GM19438 (cell line): ENCODE measurements around the gene PNPLA7.
"Not testable (repeated sequence)": the region's sequence is repeated elsewhere in the genome, so short reads cannot be mapped to it uniquely, and the experiment has no call there.

ENCODE experiments used
- ATAC-seq: cut with Tn5 transposase; IDR thresholded peaks from one replicate; pipeline ENCODE4 v1.9.1; 2021; ENCODE audit warnings: low read depth; ENCODE audit not compliant: unreplicated experiment

Gene PNPLA7

DNA sequence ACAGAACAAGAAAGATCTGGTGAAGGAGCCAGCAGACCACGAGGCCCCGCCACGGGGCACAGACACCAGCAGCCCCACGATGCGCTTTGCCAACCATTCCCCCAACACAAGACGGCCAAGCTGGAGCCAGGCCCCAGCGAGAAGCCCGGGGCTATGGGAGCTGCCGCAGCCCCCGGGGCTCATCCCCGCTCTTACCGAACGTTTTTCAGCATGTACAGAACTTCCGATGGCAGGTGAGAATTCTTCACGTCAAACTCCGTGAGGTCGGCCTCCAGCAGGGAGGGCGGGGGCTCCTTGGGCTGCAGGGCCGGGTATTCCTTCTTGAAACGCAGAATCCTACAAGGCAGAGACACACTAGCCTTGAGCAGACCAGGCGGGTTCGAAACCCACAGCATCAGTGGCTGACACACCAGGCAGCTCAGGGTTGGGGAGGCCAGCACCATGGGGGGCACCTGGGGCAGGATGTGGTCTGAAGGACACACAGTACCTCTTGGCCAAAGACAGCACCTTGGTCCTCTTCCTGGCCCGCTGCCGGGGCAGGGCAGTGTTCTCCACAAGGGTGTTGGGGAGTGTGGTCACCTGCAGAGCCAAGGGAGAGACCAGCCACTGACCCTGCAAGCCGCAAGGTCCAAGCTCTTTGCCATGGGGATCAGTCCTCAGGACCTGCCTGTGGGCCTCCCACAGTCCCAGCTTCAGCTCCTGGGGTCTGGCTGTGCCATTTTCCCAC is 6.8 kb downstream of the PNPLA7 start:
- no peak for ATAC-seq

DNA sequence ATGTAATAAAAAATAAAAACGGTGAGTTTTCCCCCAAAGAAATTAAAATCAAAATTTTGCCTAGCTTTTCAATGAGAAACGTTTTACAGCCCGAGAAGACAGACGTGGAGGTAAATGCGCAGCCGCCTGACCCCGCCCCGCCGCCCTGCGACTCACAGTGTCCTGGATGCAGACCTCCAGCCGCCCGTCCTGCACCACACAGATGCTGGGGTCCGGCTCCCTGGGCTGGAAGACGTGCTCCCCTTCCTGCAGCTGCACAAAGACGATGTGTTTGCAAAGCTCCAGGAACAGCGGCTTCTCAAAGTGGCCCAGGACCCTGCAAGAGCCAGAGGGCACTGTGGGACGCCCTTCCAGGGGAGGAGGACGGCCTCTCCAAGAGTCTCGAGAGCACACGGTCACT is 7.7 kb downstream of the PNPLA7 start:
- no peak for ATAC-seq

DNA sequence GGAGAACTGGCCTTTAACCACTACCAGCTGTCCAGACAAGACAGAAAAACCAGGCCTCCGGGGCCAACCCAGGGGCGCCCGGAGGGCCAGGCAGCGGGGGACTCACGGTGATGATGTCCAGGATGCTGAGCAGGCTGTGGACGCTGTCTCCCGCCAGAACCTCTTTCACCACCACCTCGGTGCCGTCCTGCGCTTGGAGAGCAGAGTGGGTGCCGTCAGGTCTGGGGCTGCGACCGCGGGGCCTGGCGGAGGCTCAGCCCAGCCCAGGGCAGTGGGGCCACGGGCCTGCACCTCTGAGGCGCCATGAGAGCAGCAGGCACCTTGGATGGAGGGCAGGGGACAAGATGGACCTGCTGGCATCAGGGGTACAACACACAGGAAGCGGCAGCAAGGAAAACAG is 9.7 kb downstream of the PNPLA7 start:
- ATAC-seq: no peak

DNA sequence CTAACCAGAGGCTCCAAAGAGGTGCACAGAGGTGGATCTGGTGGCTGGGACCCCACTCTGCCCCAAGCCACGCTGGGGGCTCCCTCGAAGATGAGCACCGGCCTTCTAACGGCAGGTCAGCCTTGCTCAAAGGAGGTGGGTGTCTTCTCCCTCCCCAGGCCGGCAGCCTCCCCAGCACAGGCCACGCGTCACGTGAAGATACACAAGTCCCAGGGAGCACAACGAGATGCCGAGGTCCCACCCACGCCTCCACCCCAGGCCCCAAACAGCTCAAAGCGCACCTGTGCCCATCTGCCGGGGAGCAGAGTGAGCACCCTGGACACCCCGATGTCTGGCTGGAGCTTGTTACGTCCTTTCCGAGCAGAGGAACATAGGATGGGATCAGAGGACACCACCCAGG is 12.1 kb downstream of the PNPLA7 start:
- no peak for ATAC-seq

DNA sequence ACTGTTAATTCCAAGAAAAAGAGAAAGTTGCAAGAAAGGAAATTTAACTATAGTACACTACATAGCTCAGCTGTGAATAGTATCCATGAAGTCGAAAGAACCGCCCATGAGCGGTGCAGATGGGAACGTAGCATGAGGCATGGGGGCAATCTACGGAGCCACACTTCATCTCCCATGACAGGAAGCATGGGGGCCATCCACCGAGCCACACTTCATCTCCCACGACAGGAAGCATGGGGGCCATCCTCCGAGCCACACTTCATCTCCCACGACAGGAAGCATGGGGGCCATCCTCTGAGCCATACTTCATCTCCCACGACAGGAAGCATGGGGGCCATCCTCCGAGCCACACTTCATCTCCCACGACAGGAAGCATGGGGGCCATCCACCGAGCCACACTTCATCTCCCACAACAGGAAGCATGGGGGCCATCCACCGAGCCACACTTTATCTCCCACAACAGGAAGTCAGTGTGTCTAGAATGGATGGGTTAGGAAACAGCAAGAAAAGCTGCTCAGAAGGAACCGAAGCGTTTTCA is 13.5 kb downstream of the PNPLA7 start:
- not testable (repeated sequence) for ATAC-seq

DNA sequence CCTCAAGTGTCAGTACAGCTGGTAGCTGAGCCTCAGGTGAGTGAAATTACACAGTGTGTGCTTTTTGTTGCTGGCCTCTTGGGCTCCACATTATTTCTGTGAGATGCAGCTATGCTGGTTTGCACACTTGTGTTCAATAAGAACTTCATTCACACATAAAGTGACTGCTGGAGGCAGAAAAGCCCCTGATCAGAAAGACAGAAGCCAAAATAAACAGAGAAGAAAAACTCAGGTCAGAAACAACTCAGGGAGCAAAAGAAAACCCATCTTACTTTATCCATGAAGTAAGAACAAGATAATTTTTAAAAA is 15.1 kb downstream of the PNPLA7 start:
- no peak for ATAC-seq

DNA sequence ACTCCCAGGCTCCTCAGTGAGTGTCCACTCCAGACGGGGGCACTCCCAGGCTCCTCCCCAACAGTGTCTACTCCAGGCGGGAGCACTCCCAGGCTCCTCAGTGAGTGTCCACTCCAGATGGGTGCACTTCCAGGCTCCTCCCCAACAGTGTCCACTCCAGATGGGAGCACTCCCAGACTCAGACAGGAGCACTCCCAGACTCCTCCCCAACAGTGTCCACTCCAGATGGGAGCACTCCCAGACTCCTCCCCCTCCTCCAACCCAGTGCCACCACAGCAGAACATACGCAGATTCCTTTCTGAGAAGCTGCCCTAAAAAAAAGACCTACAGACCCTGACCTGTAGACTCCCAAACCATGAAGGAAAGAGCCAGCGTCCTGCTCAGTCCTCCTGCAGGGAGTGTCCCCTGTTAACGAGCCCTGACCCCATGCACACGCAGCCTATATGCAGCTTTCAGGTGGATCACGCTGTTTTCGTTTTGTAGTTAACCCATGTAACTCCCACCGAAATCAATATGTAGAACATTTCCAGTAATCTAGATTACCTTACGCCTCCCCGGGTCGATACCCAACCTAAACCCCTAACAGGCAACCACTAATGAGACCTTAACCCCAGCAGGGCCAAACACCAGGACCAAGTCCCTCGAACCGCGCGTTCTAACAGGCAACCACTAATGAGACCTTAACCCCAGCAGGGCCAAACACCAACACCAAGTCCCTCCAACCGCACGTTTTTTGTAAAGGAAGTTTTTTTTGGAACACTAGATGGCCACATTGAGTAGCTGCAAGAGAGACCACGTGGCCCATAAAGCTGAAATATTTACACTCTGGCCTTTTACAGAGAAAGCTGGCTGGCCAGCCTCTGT is 15.7 kb downstream of the PNPLA7 start:
- ATAC-seq: no peak

DNA sequence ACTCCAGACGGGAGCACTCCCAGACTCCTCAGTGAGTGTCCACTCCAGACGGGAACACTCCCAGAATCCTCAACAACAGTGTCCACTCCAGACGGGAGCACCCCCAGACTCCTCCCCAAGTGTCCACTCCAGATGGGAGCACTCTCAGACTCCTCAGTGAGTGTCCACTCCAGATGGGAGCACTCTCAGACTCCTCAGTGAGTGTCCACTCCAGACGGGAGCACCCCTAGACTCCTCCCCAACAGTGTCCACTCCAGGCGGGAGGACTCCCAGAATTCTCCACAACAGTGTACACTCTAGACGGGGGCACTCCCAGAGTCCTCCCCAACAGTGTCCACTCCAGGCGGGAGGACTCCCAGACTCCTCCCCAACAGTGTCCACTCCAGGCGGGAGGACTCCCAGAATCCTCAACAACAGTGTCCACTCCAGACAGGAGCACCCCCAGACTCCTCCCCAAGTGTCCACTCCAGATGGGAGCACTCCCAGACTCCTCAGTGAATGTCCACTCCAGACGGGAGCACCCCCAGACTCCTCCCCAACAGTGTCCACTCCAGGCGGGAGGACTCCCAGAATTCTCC is 17.2 kb downstream of the PNPLA7 start:
- not testable (repeated sequence) for ATAC-seq

DNA sequence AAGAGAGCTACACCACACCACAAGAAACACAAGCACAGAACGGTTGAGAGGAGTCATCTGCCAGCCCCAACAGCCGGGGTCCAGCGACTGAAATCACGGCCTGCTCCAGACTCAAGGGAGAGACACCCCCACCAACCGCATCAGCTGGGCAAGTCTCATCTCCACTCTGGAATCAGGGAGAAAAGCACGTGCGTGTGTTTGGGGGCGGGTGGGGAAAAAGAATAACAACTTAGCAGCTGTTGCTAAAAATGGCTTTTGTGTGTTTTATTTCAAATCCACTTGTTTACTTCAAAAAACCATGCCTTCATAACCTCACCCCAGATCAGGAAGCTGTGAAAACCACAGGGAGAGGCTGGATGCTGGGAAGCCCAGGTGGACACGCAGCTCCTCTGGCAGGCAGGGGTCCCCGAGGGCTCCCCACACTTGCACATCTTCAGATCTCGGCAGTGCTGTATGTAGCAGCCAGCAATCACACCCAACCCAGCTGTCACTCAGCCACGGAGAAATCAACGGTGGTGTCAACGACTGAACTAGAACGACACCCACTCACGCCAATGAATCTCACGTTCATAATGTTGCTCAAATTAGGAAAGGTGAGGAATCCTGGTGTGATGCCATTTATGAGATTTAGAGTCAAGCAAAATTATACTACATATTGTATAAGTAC is 19.0 kb downstream of the PNPLA7 start:
- ATAC-seq: no peak

DNA sequence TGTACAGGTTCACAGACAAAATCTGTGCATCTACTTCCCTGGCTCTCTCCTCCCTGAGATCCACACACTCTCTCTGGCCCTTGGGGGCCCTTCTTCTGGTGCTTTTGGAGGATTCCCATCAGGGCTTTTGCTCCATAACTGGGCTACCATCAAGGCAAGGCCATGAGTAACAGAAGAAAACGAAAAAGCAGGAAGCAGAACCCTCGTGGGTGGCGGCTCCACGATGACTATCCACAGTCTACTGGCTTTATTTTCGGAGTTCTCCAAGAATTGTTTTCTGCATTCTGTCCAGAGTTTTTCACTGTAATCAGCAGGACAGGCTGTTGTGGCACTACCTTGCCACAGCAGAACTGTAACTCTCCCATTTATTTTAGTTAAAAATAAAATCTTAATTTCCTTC is 19.9 kb downstream of the PNPLA7 start:
- ATAC-seq: no peak

DNA sequence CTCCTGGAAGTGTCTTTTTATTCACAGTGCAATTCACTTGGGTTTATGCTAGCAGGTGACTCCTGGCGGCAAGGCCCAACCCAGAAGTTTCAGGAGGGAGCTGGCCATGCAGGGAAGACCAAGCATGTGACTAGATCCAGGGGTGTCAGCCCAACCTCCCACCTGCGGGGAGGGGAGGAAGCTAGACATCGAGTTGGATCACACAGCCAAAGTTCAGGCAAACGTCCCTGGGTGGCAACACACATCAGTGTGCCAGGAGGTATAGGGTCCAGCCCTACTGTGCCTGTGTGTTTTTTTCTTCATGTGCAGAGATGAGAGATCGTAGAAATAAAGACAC is 25.3 kb downstream of the PNPLA7 start:
- ATAC-seq: no peak

DNA sequence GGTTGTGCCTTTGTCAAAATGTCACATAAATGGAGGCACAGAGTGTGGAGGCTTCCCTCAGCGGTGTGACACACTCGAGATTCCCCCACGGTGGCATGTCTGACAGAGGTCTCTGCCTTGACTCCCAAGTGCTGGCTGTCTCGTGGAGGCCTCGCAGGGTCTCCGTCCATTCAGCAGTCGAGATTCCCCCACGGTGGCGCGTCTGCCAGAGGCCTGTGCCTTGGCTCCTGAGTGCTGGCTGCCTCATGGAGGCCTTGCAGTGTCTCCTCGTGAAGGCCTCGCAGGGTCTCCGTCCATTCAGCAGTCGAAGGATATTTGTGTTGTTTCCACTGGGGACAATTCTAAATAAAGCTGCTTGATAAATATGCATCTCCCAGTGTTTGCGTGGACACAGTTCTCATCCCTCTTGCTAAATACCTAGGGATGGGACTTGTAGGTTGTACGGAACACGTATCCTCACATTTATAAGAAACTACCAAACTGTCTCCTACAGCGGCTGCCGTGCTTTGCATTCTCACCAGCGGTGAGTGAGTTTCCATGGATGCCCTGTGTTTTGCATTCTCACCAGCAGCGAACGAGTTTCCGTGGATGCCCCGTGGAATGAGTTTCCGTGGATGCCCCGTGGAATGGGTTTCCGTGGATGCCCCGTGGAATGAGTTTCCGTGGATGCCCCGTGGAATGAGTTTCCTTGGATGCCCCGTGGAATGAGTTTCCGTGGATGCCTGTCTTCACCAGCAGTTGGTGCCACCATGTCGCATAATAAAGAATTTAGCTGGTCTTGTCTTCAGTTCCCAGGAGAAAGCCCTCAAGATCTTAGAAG is 25.8 kb downstream of the PNPLA7 start:
- no peak for ATAC-seq

DNA sequence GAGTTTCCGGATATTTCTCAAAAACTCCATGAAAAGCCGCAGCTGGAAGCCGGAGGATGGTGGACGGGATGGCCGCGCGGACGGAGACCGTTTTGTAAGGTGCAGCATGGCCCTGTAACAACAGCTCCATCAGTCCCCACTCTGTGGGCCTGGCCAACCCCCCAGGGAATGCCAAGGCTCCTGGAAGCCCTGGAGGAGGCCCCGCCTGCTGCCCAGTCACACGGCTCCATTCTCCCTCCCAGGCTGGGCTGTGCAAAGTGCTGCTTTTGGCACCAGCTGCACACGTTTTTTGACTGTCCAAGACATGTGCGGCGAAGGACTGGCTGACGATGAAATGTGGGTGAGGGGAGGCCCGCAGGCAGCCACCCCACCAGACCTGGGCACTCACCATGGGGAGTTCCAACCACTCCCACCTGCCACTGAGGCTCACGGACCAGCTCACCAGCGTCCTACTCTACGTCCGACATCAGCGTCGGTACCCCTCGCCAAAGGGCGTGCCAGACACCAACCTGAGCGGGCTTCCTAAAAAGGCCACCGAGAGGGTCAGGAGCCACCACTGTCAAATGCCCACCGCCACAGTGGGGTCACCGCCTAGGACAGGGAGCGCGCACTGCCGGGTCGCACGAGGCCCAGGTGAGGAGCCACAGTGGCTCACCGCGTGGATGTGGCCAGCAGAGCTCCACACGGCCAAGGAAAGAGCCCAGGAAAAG is 27.3 kb downstream of the PNPLA7 start:
- ATAC-seq: no peak

DNA sequence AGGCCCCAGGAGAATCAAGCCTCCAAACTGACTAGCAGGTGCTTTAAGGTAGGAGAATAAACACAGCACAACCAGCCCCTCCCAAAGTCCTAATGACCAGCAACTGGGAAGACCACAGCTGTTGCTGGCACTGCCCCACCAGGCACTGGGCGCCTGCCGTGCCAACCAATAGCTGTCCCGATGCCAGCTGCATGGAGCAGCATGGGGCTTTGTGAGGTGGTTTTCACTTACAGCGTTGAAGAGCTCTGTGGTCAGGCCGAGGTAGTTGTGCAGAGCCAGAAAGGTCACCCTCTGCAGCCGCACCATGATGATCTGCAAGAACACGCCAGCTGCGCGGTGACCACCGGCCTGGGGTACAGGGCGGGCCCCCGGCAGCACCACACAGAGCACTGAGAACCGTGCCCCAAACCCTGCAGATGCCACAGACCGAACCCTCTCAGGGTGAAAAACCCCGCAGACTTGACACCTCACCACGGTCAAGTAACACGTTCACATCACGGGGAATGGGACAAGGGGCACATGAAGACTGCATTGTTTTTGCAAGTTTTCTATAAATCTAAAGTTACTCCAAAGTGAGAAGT is 28.7 kb downstream of the PNPLA7 start:
- ATAC-seq: no peak

DNA sequence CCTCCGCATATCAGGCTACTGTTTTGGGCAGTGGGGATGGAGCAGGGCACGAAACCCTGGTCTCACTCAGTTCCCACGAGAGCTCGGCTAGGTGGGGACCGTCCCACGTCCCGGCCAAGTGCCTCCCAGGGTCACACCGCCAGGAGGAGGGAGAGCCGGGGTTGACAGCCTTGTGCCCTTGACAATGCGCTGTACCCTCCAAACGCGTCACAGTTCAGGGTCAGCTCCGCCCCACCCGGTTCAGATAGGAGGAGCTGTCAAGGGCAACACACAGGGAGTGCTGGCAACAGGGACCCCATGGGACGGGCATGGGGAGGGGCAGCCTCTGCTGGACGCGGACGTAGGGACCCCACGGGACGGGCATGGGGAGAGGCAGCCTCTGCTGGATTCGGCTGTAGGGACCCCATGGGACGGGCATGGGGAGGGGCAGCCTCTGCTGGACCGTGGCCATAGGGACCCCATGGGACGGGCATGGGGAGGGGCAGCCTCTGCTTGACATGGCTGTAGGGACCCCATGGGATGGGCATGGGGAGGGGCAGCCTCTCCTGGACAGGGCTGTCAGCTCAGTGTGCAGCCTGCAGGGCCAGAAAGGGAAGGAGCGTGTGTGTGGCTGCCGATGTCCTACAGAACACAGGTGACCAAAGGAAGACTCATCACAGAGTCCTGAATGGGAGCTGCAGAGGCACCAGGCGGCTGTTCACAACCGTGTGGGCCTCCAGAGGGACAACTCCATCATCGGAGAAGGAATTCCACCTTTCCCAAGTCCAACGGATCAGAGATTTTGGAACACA is 29.4 kb downstream of the PNPLA7 start:
- no peak for ATAC-seq

DNA sequence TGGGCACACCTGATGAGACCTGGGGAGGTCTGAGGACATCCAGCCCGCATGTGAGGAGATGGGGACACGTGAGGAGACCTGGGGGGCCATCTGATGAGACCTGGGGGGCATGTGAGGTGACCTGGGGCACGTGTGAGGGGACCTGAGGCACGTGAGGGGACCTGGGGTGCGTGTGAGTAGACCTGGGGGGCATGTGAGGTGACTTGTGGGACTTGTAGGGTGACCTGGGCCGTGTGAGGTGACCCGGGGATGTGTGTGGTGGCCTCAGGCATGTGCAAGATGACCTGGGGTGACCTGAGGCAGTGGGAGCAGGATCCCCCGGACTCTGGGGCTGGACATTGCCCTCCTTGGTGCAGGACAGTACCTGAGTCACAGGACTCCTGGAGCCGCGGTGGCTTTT is 30.6 kb downstream of the PNPLA7 start:
- ATAC-seq: no peak

DNA sequence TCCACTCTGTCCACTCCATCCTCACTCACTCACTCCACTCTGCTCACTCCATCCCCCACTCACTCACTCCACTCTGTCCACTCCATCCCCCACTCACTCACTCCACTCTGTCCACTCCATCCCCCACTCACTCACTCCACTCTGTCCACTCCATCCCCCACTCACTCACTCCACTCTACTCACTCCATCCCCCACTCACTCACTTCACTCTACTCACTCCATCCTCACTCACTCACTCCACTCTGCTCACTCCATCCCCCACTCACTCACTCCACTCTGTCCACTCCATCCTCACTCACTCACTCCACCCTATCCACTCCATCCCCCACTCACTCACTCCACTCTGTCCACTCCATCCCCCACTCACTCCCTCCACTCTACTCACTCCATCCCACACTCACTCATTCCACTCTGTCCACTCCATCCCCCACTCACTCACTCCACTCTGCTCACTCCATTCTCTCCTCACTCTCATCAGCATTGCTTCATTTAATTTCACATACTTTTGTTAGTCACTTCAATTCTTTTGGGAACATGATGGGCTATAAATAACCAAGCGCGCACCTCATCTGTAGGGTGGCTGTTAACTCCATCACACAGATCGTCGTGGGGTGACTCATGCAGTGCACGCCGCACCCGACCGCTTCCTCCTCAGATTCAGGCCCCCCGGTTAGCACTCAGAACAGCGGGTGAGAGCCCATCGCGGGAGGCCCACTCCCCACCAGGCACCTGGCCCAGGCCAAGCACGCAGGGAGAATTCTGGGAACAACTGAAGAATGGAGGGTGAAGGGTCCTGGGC is 31.3 kb downstream of the PNPLA7 start:
- ATAC-seq: not testable (repeated sequence)
